ENCODE measurements around the gene ZBTB7C. TPM values are rescaled to one million over a fixed set of nuclear protein-coding genes. Genes with fewer than 3 reads are reported as not detected.

The ZBTB7C gene
- total RNA-seq, 3 donors from 2014 or later (not counting 1 experiment from before 2014, with no cell fraction given), result 0.07 TPM; not detected in 2

DNA sequence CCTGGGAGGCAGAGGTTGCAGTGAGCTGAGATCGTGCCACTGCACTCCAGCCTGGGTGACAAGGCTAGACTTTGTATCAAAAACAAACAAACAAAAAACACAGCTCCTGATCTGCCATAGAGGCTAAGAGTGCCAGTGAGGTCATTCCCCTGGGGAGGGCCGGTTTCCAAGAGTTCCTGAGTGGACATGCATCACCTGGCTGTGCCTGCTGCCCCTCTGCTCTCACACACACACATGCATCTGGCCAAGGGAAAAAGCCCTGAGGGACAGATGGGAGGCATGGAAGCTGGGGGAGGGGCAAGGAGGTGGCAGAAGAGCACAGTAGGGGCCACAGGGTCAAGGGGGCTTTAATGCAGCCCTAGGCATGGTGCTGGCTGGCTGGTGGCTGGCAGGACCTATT, 60.4 kb downstream of the ZBTB7C start:
- 84% methylated on average over 2 of the region's 2 CpGs for WGBS (ENCODE audit: insufficient coverage)
- H3K9me3 ChIP-seq (ENCODE audit: control insufficient read depth, insufficient read depth, low read length), result no peaks in the 10 kb centered on the region
- H3K36me3 Mint-ChIP-seq, result no peaks in the 10 kb centered on the region
- no peak for DNase-seq
- no peaks in the 10 kb centered on the region for H3K4me1 ChIP-seq (ENCODE audit: control insufficient read depth, insufficient read depth, low read length)
- no peak overlapping the region for H3K27ac ChIP-seq (ENCODE audit: low read length)
- no peaks in the 10 kb centered on the region for H3K9me3 Mint-ChIP-seq
- TF ChIP-seq, protein P1, sequence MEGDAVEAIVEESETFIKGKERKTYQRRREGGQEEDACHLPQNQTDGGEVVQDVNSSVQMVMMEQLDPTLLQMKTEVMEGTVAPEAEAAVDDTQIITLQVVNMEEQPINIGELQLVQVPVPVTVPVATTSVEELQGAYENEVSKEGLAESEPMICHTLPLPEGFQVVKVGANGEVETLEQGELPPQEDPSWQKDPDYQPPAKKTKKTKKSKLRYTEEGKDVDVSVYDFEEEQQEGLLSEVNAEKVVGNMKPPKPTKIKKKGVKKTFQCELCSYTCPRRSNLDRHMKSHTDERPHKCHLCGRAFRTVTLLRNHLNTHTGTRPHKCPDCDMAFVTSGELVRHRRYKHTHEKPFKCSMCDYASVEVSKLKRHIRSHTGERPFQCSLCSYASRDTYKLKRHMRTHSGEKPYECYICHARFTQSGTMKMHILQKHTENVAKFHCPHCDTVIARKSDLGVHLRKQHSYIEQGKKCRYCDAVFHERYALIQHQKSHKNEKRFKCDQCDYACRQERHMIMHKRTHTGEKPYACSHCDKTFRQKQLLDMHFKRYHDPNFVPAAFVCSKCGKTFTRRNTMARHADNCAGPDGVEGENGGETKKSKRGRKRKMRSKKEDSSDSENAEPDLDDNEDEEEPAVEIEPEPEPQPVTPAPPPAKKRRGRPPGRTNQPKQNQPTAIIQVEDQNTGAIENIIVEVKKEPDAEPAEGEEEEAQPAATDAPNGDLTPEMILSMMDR (IDR thresholded peaks at IDR 0.05), result no peak
- H3K27me3 ChIP-seq (ENCODE audit: control insufficient read depth, insufficient read depth, low read length), result no peaks in the 10 kb centered on the region
- H3K27ac Mint-ChIP-seq, result no peak overlapping the region
- no peak overlapping the region for H3K4me3 ChIP-seq (ENCODE audit: low read length)
- no peaks in the 10 kb centered on the region for H3K4me1 Mint-ChIP-seq
- no peak for ATAC-seq
- peaks cover 0 to 7% of the 10 kb centered on the region in 2 donors for H3K27me3 Mint-ChIP-seq (ENCODE audit: low read depth in 2 of 2)
- H3K4me3 Mint-ChIP-seq, result no peak overlapping the region
- H3K36me3 ChIP-seq (ENCODE audit: control insufficient read depth, insufficient read depth, low read length), result no peaks in the 10 kb centered on the region
- intact Hi-C loops (cut with micrococcal nuclease), result no loop called here

DNA sequence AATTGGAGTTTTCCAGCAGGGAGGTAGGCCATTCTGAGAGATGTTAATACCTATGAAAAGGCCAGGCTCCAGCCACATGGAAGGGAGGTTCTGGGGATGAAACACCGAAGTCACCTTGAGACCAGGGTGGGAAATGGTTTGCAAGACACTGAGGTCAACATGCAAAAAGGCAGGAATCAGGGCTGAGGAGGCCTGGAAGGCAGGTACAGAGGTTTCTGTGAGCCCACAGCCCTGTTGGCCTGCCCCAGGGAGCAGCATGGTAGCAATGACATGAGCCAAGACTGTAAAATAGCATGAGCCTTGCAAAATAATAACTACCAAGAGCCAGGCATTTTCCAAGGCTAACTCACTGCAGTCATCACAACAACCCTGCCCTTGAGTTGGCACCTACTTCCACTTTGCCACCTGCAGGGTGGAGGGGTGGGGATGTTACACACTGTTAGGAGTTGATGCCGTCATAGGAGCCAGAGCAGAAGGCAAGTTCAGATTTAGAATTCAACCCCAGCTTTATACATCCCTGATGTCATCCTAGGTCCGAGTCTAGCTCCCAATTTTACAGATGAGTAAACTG, 61.3 kb downstream of the ZBTB7C start:
- no peaks in the 10 kb centered on the region for H3K9me3 Mint-ChIP-seq
- Histone ChIP-seq H3K4me1 (ENCODE audit: control insufficient read depth, insufficient read depth, low read length) (no peaks in the 10 kb centered on the region), H3K9me3 (ENCODE audit: control insufficient read depth, insufficient read depth, low read length) (no peaks in the 10 kb centered on the region), H3K4me3 (ENCODE audit: low read length) (no peak overlapping the region), H3K27me3 (ENCODE audit: control insufficient read depth, insufficient read depth, low read length) (no peaks in the 10 kb centered on the region), H3K27ac (ENCODE audit: low read length) (no peak overlapping the region), H3K36me3 (ENCODE audit: control insufficient read depth, insufficient read depth, low read length) (no peaks in the 10 kb centered on the region)
- TF ChIP-seq, protein P1 (IDR thresholded peaks at IDR 0.05), result no peak
- H3K36me3 Mint-ChIP-seq, result no peaks in the 10 kb centered on the region
- no peak for DNase-seq
- peaks cover 0 to 7% of the 10 kb centered on the region in 2 donors for H3K27me3 Mint-ChIP-seq (ENCODE audit: low read depth in 2 of 2)
- no peaks in the 10 kb centered on the region for H3K4me1 Mint-ChIP-seq
- 81% methylated on average over 3 of the region's 3 CpGs for WGBS (ENCODE audit: insufficient coverage)
- intact Hi-C loops (cut with micrococcal nuclease), result no loop called here
- ATAC-seq, result no peak
- H3K27ac Mint-ChIP-seq, result no peak overlapping the region
- H3K4me3 Mint-ChIP-seq, result no peak overlapping the region

DNA sequence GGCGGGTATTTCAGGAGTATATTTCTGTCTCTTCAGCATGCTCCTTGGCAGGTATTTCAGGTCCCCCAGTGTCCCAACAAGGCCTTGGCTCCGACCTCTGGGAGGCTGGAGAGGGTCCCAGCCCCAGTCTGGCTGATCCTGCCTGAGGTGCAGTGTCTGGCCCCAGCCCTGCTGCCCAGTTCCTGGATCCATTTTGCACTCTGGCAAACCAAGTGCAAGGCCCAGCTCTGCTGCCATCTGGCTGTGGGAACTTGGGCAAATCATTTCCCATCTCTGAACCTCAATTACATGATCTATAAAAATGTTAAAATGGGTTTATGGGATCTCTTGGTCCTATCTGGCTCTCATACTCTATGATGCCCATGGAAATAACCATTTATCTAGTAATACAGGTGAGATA, 63.6 kb downstream of the ZBTB7C start:
- H3K27me3 ChIP-seq (ENCODE audit: control insufficient read depth, insufficient read depth, low read length), result no peaks in the 10 kb centered on the region
- intact Hi-C loops (cut with micrococcal nuclease), result no loop called here
- Mint-ChIP-seq H3K27ac (no peak overlapping the region), H3K4me1 (no peaks in the 10 kb centered on the region), H3K27me3 (ENCODE audit: low read depth in 2 of 2) (peaks cover 0 to 10% of the 10 kb centered on the region in 2 donors), H3K4me3 (no peak overlapping the region), H3K36me3 (no peaks in the 10 kb centered on the region), H3K9me3 (no peaks in the 10 kb centered on the region)
- no peaks in the 10 kb centered on the region for H3K9me3 ChIP-seq (ENCODE audit: control insufficient read depth, insufficient read depth, low read length)
- no peaks in the 10 kb centered on the region for H3K4me1 ChIP-seq (ENCODE audit: control insufficient read depth, insufficient read depth, low read length)
- DNase-seq, result no peak
- H3K4me3 ChIP-seq (ENCODE audit: low read length), result no peak overlapping the region
- 81% methylated on average over 2 of the region's 2 CpGs for WGBS (ENCODE audit: insufficient coverage)
- H3K36me3 ChIP-seq (ENCODE audit: control insufficient read depth, insufficient read depth, low read length), result no peaks in the 10 kb centered on the region
- no peak for ATAC-seq
- no peak overlapping the region for H3K27ac ChIP-seq (ENCODE audit: low read length)
- TF ChIP-seq, protein P1 (IDR thresholded peaks at IDR 0.05), result no peak

DNA sequence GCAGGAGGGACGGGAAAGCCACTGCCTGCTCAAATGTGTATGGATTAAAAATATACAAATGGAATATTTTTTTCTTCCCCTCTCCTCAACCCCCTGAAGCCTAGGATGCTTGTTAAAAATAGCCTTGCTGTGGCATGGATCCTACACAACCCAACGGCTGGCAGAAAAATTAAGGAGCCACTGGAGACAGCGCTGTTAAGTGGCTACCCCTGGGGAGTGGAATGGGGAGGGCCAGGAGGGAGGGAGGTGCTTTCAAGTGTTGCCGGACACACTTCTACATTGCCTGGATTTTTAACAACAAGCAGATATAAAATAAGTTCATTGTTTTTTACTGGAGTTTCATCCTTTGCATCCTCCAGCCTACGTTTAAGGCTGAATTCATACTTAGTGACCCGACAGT, 66.6 kb downstream of the ZBTB7C start:
- WGBS (ENCODE audit: insufficient coverage), result 86% methylated on average over 5 of the region's 6 CpGs
- peaks cover 0 to 6% of the 10 kb centered on the region in 2 donors for H3K27me3 Mint-ChIP-seq (ENCODE audit: low read depth in 2 of 2)
- Histone ChIP-seq H3K9me3 (ENCODE audit: control insufficient read depth, insufficient read depth, low read length) (no peaks in the 10 kb centered on the region), H3K36me3 (ENCODE audit: control insufficient read depth, insufficient read depth, low read length) (no peaks in the 10 kb centered on the region), H3K4me3 (ENCODE audit: low read length) (no peak overlapping the region), H3K27ac (ENCODE audit: low read length) (no peak overlapping the region), H3K27me3 (ENCODE audit: control insufficient read depth, insufficient read depth, low read length) (no peaks in the 10 kb centered on the region), H3K4me1 (ENCODE audit: control insufficient read depth, insufficient read depth, low read length) (no peaks in the 10 kb centered on the region)
- TF ChIP-seq, protein P1 (IDR thresholded peaks at IDR 0.05), result no peak
- intact Hi-C loops (cut with micrococcal nuclease), result no loop called here
- no peak overlapping the region for H3K27ac Mint-ChIP-seq
- H3K4me3 Mint-ChIP-seq, result no peak overlapping the region
- DNase-seq (no peak), ATAC-seq (no peak)
- H3K4me1 Mint-ChIP-seq, result no peaks in the 10 kb centered on the region
- H3K9me3 Mint-ChIP-seq, result no peaks in the 10 kb centered on the region
- no peaks in the 10 kb centered on the region for H3K36me3 Mint-ChIP-seq
